ENCODE data around the gene IDH2.

The IDH2 gene

DNA sequence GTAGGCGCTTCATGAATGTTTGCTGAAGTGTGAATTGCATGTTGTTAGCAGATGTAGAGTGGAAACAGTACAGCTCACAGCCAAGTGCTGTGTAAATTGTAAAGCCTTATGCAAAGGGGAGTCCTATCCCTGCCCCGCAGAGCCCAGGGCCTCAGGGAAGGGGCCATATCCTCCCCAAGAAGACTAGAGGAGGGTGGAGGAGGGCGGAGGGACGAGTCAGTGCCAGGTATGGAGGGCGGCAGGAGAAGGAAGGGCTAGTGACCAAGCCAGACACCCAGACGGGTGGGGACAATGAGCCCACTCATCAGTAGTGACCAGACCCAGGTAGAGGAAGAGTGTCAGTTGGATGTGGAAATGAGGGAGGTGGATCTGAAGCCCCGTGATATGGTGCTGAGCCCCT, 56.0 kb downstream of the IDH2 start:
- TF ChIP-seq, protein P1, sequence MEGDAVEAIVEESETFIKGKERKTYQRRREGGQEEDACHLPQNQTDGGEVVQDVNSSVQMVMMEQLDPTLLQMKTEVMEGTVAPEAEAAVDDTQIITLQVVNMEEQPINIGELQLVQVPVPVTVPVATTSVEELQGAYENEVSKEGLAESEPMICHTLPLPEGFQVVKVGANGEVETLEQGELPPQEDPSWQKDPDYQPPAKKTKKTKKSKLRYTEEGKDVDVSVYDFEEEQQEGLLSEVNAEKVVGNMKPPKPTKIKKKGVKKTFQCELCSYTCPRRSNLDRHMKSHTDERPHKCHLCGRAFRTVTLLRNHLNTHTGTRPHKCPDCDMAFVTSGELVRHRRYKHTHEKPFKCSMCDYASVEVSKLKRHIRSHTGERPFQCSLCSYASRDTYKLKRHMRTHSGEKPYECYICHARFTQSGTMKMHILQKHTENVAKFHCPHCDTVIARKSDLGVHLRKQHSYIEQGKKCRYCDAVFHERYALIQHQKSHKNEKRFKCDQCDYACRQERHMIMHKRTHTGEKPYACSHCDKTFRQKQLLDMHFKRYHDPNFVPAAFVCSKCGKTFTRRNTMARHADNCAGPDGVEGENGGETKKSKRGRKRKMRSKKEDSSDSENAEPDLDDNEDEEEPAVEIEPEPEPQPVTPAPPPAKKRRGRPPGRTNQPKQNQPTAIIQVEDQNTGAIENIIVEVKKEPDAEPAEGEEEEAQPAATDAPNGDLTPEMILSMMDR (IDR thresholded peaks at IDR 0.05; ENCODE audit: extremely low read depth, insufficient read depth, missing control alignments): no peak
- in situ Hi-C loops (cut with MboI; ENCODE audit: low pct_unique_long_range_greater_than_20kb, low sequenced_read_pairs, unreplicated experiment): no loop called here

DNA sequence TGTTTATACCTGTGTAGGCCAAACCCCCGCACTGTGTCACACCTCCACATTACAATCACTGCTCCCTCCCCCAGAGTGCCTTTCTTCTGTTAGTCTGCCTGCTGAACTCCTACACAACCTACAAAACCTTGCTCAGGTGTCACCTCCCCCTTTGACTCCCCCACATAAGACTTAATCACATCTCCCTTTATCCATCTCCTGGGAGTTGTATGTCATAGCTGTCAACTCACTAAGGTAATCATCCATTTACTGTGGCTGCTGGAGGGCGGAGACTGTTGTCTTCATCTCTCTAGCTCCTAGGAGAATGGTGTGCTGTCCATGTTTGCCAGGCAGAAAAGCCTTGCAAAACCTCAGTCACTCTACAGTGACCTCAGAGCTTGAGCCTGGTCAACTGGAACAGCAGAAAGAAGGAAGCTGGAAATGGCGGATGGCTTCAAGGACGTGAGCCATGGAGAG, 57.3 kb downstream of the IDH2 start:
- no peak for DNase-seq (ENCODE audit: low spot score)
- in situ Hi-C loops (cut with MboI; ENCODE audit: low pct_unique_long_range_greater_than_20kb, low sequenced_read_pairs, unreplicated experiment): no loop called here
- TF ChIP-seq, protein P1 (IDR thresholded peaks at IDR 0.05; ENCODE audit: extremely low read depth, insufficient read depth, missing control alignments): no peak

More for the DNA sequence above, 56.0 kb downstream of the IDH2 start:
- no peak for DNase-seq (ENCODE audit: low spot score)

DNA sequence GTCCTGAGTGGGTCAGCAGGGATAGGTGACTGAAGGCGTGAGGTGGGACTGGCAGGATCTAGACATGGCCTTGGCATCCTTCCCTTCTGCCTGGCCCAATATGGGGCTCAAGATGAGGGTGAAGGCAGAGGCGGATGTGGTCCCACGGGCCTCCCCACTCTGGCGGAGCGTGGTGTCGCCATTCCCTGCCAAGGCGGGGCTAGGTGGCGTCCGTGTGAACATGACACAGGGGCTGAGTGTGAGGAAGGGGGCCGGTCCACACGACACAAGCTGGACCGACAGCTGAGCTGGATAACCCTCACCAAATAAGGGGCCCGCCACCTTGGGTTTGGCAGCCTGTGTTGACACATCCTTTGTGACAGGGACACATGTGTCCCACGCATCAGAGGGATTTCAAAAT, 58.1 kb downstream of the IDH2 start:
- no peak for DNase-seq (ENCODE audit: low spot score)
- TF ChIP-seq, protein P1 (IDR thresholded peaks at IDR 0.05; ENCODE audit: extremely low read depth, insufficient read depth, missing control alignments): no peak
- in situ Hi-C loops (cut with MboI; ENCODE audit: low pct_unique_long_range_greater_than_20kb, low sequenced_read_pairs, unreplicated experiment): no loop called here

DNA sequence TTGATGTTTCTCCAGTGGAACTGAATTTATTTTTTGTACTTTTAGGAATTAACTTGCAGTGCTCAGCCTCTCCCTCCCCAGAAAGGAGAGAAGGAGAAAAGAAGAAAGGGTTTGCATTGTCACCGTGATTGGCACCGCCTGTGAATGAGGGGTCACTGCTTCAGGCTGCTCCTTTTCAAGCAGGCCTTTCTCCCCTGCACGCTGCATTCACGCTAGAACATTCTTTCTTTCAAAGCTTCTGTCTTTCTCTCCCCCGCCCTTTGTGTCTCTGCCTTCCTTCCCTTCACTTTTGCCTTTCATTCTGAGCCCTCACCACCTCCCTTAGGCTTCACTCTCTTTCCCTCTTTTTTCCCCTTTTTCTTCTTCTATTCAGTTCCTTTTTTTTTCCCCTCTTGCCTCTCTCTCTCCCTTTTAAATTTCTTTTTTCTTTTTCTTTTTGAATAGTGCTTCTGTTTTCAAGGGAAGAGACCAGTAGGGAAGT, 58.7 kb downstream of the IDH2 start:
- in situ Hi-C loops (cut with MboI; ENCODE audit: low pct_unique_long_range_greater_than_20kb, low sequenced_read_pairs, unreplicated experiment): no loop called here
- DNase-seq (ENCODE audit: low spot score): no peak
- TF ChIP-seq, protein P1 (IDR thresholded peaks at IDR 0.05; ENCODE audit: extremely low read depth, insufficient read depth, missing control alignments): no peak

DNA sequence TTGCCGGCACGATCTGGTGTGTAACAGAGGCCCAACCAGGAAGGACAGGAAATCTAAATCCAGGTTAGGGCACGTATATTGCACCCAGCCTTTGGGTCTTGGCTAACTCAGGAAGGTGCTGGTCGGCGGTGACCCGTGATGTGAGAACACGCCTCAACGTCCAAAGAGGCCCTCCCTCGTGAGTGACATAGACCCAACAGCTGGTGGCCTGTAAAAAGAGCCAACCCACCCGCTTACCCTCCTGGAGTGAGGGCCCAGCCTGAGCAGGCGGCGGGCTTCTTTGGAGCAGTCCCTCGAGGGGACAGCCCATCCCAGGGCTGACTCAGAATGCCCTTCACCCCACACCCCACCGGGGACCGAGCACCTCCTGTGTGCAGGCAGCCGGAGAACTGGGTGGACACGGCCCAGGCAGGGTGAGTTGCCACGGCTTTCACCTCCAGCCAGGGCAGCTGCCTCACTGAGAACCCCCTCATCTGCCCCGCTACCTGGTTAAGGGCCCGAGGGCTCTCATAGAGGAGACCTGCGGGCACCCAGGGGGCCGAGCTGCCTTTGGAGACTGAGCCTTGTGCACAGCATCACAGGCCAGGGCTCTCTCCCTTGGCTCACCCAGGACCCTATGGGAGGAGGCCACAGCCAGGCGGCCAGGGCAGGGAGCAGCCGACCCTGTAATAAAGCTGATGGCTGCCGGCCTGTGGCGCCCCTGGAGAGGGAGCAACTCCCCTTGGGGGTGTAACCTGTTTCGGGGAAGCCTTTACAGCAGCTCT, 59.3 kb downstream of the IDH2 start:
- TF ChIP-seq, protein P1 (IDR thresholded peaks at IDR 0.05; ENCODE audit: extremely low read depth, insufficient read depth, missing control alignments): no peak
- in situ Hi-C loops (cut with MboI; ENCODE audit: low pct_unique_long_range_greater_than_20kb, low sequenced_read_pairs, unreplicated experiment): no loop called here
- no peak for DNase-seq (ENCODE audit: low spot score)

DNA sequence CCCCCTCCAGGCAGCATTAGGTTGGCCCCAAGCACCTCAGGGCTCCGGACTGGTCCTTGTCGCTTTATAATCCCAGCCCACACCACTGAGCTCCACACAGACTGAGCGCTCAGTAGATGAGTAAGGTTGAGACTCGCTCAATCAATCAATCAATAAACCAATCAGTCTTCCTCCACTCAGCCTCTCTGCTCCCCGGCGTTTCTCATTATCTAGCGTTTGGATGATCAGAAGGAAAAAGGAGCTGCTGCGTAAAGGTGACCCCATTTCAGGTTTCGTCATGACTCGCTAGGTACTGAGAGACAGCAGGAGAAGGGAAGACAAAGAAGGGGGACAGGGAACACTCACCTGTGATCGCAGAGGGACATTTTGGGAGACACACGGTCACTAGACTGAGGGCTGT, 59.9 kb downstream of the IDH2 start:
- DNase-seq (ENCODE audit: low spot score): no peak
- TF ChIP-seq, protein P1 (IDR thresholded peaks at IDR 0.05; ENCODE audit: extremely low read depth, insufficient read depth, missing control alignments): no peak
- in situ Hi-C loops (cut with MboI; ENCODE audit: low pct_unique_long_range_greater_than_20kb, low sequenced_read_pairs, unreplicated experiment): no loop called here
